HG02870 (cell line): ENCODE data around the gene IL12RB2.
"Not testable (repeated sequence)": the region's sequence is repeated elsewhere in the genome, so short reads cannot be mapped to it uniquely, and the experiment has no call there.

ENCODE experiments used
- ATAC-seq: cut with Tn5 transposase; IDR thresholded peaks from one replicate; pipeline ENCODE4 v1.9.1; 2021; ENCODE audit warnings: mild to moderate bottlenecking, moderate library complexity; ENCODE audit not compliant: unreplicated experiment

Gene IL12RB2

GRCh38 chr1:67393737-67394136 is 86.1 kb downstream of the IL12RB2 start:
- ATAC-seq, result no peak

GRCh38 chr1:67394548-67394947 is 86.9 kb downstream of the IL12RB2 start:
- ATAC-seq, result no peak

- no peak for ATAC-seq
Measured at GRCh38 chr1:67399199-67399993, 91.7 kb downstream of the IL12RB2 start.

- ATAC-seq, result not testable (repeated sequence)
Measured at GRCh38 chr1:67400029-67400786, 92.5 kb downstream of the IL12RB2 start.

- ATAC-seq, result no peak
Measured at GRCh38 chr1:67401443-67401842, 93.8 kb downstream of the IL12RB2 start.

- no peak for ATAC-seq
Measured at GRCh38 chr1:67404212-67404620, 96.5 kb downstream of the IL12RB2 start.

GRCh38 chr1:67405473-67406245 is 98.0 kb downstream of the IL12RB2 start:
- ATAC-seq, result no peak

- ATAC-seq, result no peak
Measured at GRCh38 chr1:67407498-67407897, 99.8 kb downstream of the IL12RB2 start.

- no peak for ATAC-seq
Measured at GRCh38 chr1:67408148-67408547, 100.5 kb downstream of the IL12RB2 start.

- ATAC-seq, result peak; percentile 43
Measured at GRCh38 chr1:67413101-67413500, 105.4 kb downstream of the IL12RB2 start.

- no peak for ATAC-seq
Measured at GRCh38 chr1:67414574-67414973, 106.9 kb downstream of the IL12RB2 start.

- ATAC-seq, result no peak
Measured at GRCh38 chr1:67415041-67415440, 107.4 kb downstream of the IL12RB2 start.

- not testable (repeated sequence) for ATAC-seq
Measured at GRCh38 chr1:67417733-67418132, 110.1 kb downstream of the IL12RB2 start.

- no peak for ATAC-seq
Measured at GRCh38 chr1:67418839-67419586, 111.3 kb downstream of the IL12RB2 start.

- no peak for ATAC-seq
Measured at GRCh38 chr1:67420835-67421492, 113.3 kb downstream of the IL12RB2 start.

GRCh38 chr1:67427465-67427864 is 119.8 kb downstream of the IL12RB2 start:
- ATAC-seq, result no peak

- ATAC-seq, result no peak
Measured at GRCh38 chr1:67427947-67428346, 120.3 kb downstream of the IL12RB2 start.

- ATAC-seq, result no peak
Measured at GRCh38 chr1:67429011-67429527, 121.4 kb downstream of the IL12RB2 start.

- peak; percentile 1 for ATAC-seq
Measured at GRCh38 chr1:67429528-67430357, 122.1 kb downstream of the IL12RB2 start.
